ENCODE results near the gene POLL.
"Not testable (repeated sequence)": the region's sequence is repeated elsewhere in the genome, so short reads cannot be mapped to it uniquely, and the experiment has no call there.

POLL gene

DNA sequence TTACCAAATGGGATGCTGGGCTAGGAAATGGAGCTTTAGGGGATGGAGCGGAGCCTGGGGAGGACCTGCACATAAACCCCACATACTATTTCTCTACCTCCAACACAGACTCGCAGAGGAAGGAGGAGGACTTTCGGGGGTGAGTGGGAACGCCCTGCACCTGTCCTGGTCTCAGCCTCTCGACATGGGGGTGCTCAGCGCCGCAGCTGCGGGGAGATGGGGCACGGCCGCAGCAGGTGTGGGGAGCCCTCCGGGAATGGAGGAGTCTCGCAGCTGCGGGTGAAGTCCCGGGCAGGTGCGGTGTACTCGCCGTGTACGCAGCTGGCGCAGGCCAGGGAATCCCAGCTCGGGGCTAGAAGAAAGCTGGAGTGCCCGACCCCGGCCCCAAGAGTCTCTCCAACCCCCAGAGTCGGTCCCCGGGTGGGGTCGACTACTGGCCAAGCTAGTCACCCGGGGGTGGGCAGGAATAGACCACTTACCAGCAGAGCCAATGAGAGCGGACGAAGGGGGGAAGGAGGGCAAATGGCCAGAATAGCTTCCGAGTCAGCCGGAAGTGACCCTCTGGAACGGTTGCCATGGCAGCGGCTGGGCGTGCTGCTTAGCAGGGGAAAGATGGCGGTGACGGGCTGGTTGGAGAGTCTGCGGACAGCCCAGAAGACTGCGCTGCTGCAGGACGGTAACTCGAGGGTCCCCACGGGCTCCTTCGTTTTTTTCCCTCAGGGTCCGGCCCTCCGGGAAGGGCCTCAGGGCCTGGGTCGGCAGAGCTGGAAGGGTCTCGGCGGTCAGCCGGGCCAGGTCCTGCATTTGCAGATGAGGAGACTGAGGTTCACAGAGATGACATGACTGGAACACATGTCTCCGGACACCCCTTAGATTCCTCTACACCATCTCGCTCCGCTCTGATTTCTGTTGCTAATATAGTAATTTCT, at the start of gene POLL, which contains the start of gene DPCD:
POLL (minus strand) TSS at position 533 of the 929 bp plus-strand sequence. CDS start 897 bp downstream, outside the sequence.
DPCD (plus strand) TSS at position 597 of the 929 bp plus-strand sequence; CDS start at position 613, 16 bp downstream.
- Histone ChIP-seq H3K4me1 (ENCODE audit: control insufficient read depth, insufficient read depth, low read length) (peaks cover 17% of the 10 kb centered on the region), H3K9ac (ENCODE audit: low read length in 2 of 2) (peak within 1 kb of the TSS; percentile 90 to 97), H3K27ac (ENCODE audit: low read length) (peak within 1 kb of the TSS; percentile 31), H3K4me3 (ENCODE audit: low read length in 2 of 2) (peak within 1 kb of the TSS; percentile 98 to 99), H3K36me3 (ENCODE audit: control insufficient read depth in 2 of 2, insufficient read depth in 2 of 2, low read length in 2 of 2) (peaks cover 12 to 19% of the 10 kb centered on the region in 2 donors), H3K27me3 (ENCODE audit: control insufficient read depth in 1 of 2, insufficient read depth in 2 of 2, low read length in 2 of 2) (no peaks in the 10 kb centered on the region), H3K9me3 (ENCODE audit: control insufficient read depth in 2 of 2, low read length in 2 of 2) (no peaks in the 10 kb centered on the region)

DNA sequence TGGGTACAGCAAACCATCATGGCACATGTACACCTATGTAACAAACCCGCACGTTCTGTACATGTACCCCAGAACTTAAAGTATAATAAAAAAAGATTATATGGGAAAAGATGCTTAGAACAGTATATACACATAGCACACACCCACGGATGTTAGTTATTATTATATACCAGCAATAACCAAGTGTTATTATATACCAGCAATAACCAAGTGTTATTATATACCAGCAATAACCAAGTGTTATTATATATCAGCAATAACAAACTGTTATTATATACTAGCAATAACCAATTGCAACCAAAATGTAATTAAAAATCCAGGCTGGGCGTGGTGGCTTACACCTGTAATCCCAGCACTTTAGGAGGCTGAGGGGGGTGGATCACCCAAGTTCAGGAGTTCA, 45.5 kb upstream of the POLL start:
- H3K36me3 ChIP-seq (ENCODE audit: control insufficient read depth in 2 of 2, insufficient read depth in 2 of 2, low read length in 2 of 2), result not testable (repeated sequence)

GRCh38 chr10:101631821-101632475, 43.9 kb upstream of the POLL start:
- Histone ChIP-seq H3K27ac (ENCODE audit: low read length) (no peak overlapping the region), H3K4me1 (ENCODE audit: control insufficient read depth, insufficient read depth, low read length) (peaks cover 3% of the 10 kb centered on the region), H3K4me3 (ENCODE audit: low read length in 2 of 2) (no peak overlapping the region), H3K36me3 (ENCODE audit: control insufficient read depth in 2 of 2, insufficient read depth in 2 of 2, low read length in 2 of 2) (peaks cover 0 to 8% of the 10 kb centered on the region in 2 donors), H3K27me3 (ENCODE audit: control insufficient read depth in 1 of 2, insufficient read depth in 2 of 2, low read length in 2 of 2) (no peaks in the 10 kb centered on the region), H3K9ac (ENCODE audit: low read length in 2 of 2) (no peak overlapping the region), H3K9me3 (ENCODE audit: control insufficient read depth in 2 of 2, low read length in 2 of 2) (no peaks in the 10 kb centered on the region)

More for the DNA sequence above, 45.5 kb upstream of the POLL start:
- not testable (repeated sequence) for H3K27me3 ChIP-seq (ENCODE audit: control insufficient read depth in 1 of 2, insufficient read depth in 2 of 2, low read length in 2 of 2); H3K4me3 ChIP-seq (ENCODE audit: low read length in 2 of 2); H3K9me3 ChIP-seq (ENCODE audit: control insufficient read depth in 2 of 2, low read length in 2 of 2); H3K4me1 ChIP-seq (ENCODE audit: control insufficient read depth, insufficient read depth, low read length); H3K27ac ChIP-seq (ENCODE audit: low read length); H3K9ac ChIP-seq (ENCODE audit: low read length in 2 of 2)

GRCh38 chr10:101630633-101630920, 42.5 kb upstream of the POLL start:
- no peak overlapping the region for H3K27ac ChIP-seq (ENCODE audit: low read length)
- H3K4me3 ChIP-seq (ENCODE audit: low read length in 2 of 2), result no peak overlapping the region
- peaks cover 3% of the 10 kb centered on the region for H3K4me1 ChIP-seq (ENCODE audit: control insufficient read depth, insufficient read depth, low read length)
- peaks cover 0 to 8% of the 10 kb centered on the region in 2 donors for H3K36me3 ChIP-seq (ENCODE audit: control insufficient read depth in 2 of 2, insufficient read depth in 2 of 2, low read length in 2 of 2)
- H3K9ac ChIP-seq (ENCODE audit: low read length in 2 of 2), result no peak overlapping the region
- no peaks in the 10 kb centered on the region for H3K27me3 ChIP-seq (ENCODE audit: control insufficient read depth in 1 of 2, insufficient read depth in 2 of 2, low read length in 2 of 2)
- H3K9me3 ChIP-seq (ENCODE audit: control insufficient read depth in 2 of 2, low read length in 2 of 2), result no peaks in the 10 kb centered on the region

- peaks cover 2 to 10% of the 10 kb centered on the region in 2 donors for H3K36me3 ChIP-seq (ENCODE audit: control insufficient read depth in 2 of 2, insufficient read depth in 2 of 2, low read length in 2 of 2)
- H3K4me3 ChIP-seq (ENCODE audit: low read length in 2 of 2), result no peak overlapping the region
- H3K9ac ChIP-seq (ENCODE audit: low read length in 2 of 2), result no peak overlapping the region
- H3K27me3 ChIP-seq (ENCODE audit: control insufficient read depth in 1 of 2, insufficient read depth in 2 of 2, low read length in 2 of 2), result no peaks in the 10 kb centered on the region
- H3K9me3 ChIP-seq (ENCODE audit: control insufficient read depth in 2 of 2, low read length in 2 of 2), result no peaks in the 10 kb centered on the region
- peaks cover 3% of the 10 kb centered on the region for H3K4me1 ChIP-seq (ENCODE audit: control insufficient read depth, insufficient read depth, low read length)
- H3K27ac ChIP-seq (ENCODE audit: low read length), result no peak overlapping the region
Observed at GRCh38 chr10:101629837-101630632, 42.0 kb upstream of the POLL start.

DNA sequence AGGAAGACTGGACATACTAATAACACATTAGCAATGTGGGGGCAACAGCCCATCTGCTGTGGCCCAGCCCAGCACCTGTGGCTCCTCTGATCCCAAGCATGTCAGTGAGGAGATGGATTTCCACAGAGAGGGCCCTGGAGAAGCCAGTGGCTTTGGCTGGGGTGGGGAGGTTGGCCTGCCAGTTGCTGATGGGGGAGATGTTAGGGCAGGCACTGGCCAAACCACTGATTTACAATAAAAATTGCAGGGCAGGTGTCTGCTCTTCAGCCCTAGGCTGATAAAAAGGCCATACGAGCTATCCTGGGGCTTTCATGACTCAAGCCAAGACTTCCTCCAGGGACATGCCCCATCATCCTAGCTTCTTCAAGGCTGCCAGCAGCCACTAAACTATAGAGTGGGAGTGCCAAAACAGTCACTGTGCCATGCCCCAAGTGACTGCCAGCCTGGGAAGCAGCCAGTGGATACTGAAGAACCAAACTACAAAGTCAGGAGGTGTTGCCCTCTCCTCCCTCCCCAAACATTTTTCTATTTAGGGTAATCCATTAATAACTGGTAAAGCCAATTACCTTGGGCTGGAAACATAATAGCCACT, 37.9 kb upstream of the POLL start:
- Histone ChIP-seq H3K36me3 (ENCODE audit: control insufficient read depth in 2 of 2, insufficient read depth in 2 of 2, low read length in 2 of 2) (peaks cover 20 to 24% of the 10 kb centered on the region in 2 donors), H3K4me3 (ENCODE audit: low read length in 2 of 2) (no peak overlapping the region), H3K9me3 (ENCODE audit: control insufficient read depth in 2 of 2, low read length in 2 of 2) (no peaks in the 10 kb centered on the region), H3K27ac (ENCODE audit: low read length) (no peak overlapping the region), H3K27me3 (ENCODE audit: control insufficient read depth in 1 of 2, insufficient read depth in 2 of 2, low read length in 2 of 2) (no peaks in the 10 kb centered on the region), H3K4me1 (ENCODE audit: control insufficient read depth, insufficient read depth, low read length) (no peaks in the 10 kb centered on the region), H3K9ac (ENCODE audit: low read length in 2 of 2) (no peak overlapping the region)

GRCh38 chr10:101624526-101625102, 36.6 kb upstream of the POLL start:
- no peak overlapping the region for H3K9ac ChIP-seq (ENCODE audit: low read length in 2 of 2)
- H3K36me3 ChIP-seq (ENCODE audit: control insufficient read depth in 2 of 2, insufficient read depth in 2 of 2, low read length in 2 of 2), result peaks cover 23 to 28% of the 10 kb centered on the region in 2 donors

GRCh38 chr10:101623528-101623927, 35.5 kb upstream of the POLL start:
- no peak overlapping the region for H3K9ac ChIP-seq (ENCODE audit: low read length in 2 of 2)
- H3K36me3 ChIP-seq (ENCODE audit: control insufficient read depth in 2 of 2, insufficient read depth in 2 of 2, low read length in 2 of 2), result peaks cover 26 to 30% of the 10 kb centered on the region in 2 donors

More at GRCh38 chr10:101624526-101625102, 36.6 kb upstream of the POLL start:
- Histone ChIP-seq H3K27me3 (ENCODE audit: control insufficient read depth in 1 of 2, insufficient read depth in 2 of 2, low read length in 2 of 2) (no peaks in the 10 kb centered on the region), H3K27ac (ENCODE audit: low read length) (no peak overlapping the region), H3K4me1 (ENCODE audit: control insufficient read depth, insufficient read depth, low read length) (no peaks in the 10 kb centered on the region), H3K9me3 (ENCODE audit: control insufficient read depth in 2 of 2, low read length in 2 of 2) (no peaks in the 10 kb centered on the region), H3K4me3 (ENCODE audit: low read length in 2 of 2) (no peak overlapping the region)

DNA sequence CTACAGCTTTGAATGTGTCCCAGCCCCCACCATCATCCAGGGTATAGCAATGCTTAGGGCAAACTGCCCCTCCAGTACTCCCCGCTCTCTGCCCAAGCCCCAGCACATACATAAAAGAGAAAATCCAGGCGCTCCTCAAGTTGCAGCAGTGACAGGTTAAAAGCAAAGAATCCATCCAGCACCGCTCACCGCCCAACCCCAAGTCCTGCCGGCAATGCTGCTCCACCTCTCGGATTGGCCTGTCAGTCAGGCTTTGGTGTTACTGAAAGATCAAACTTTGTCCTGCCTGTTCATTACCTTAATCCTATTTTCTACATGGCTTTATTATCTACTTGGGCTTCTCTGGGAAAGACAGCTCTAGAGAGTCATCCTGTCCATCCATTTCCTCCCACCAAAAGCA, 31.9 kb upstream of the POLL start:
- peaks cover 35 to 44% of the 10 kb centered on the region in 2 donors for H3K36me3 ChIP-seq (ENCODE audit: control insufficient read depth in 2 of 2, insufficient read depth in 2 of 2, low read length in 2 of 2)
- H3K9ac ChIP-seq (ENCODE audit: low read length in 2 of 2), result no peak overlapping the region
- H3K9me3 ChIP-seq (ENCODE audit: control insufficient read depth in 2 of 2, low read length in 2 of 2), result no peaks in the 10 kb centered on the region
- no peaks in the 10 kb centered on the region for H3K4me1 ChIP-seq (ENCODE audit: control insufficient read depth, insufficient read depth, low read length)
- H3K27me3 ChIP-seq (ENCODE audit: control insufficient read depth in 1 of 2, insufficient read depth in 2 of 2, low read length in 2 of 2), result no peaks in the 10 kb centered on the region
- H3K27ac ChIP-seq (ENCODE audit: low read length), result no peak overlapping the region
- H3K4me3 ChIP-seq (ENCODE audit: low read length in 2 of 2), result no peak overlapping the region

More at GRCh38 chr10:101623528-101623927, 35.5 kb upstream of the POLL start:
- no peaks in the 10 kb centered on the region for H3K27me3 ChIP-seq (ENCODE audit: control insufficient read depth in 1 of 2, insufficient read depth in 2 of 2, low read length in 2 of 2)
- no peak overlapping the region for H3K27ac ChIP-seq (ENCODE audit: low read length)
- no peaks in the 10 kb centered on the region for H3K4me1 ChIP-seq (ENCODE audit: control insufficient read depth, insufficient read depth, low read length)
- no peaks in the 10 kb centered on the region for H3K9me3 ChIP-seq (ENCODE audit: control insufficient read depth in 2 of 2, low read length in 2 of 2)
- H3K4me3 ChIP-seq (ENCODE audit: low read length in 2 of 2), result no peak overlapping the region

DNA sequence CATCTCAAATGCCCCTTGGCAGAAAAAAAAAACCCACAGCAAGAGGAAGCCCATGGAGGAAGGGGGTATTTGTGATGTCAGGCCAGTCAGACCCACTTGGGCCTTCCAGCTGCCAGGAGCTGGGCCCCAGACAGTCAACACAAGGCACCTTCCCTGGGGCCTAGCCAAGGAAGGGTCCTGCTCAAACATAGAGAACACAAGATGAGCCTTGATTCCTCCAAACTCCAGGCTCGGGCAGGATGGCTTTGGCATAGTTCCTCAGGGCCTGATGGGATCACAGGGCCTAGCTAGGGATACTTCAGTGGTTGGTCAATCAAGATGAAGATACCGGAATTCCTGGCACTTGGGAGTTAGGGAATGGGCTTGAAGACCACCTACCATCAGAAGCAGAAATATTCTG, 30.8 kb upstream of the POLL start:
- peaks cover 30 to 35% of the 10 kb centered on the region in 2 donors for H3K36me3 ChIP-seq (ENCODE audit: control insufficient read depth in 2 of 2, insufficient read depth in 2 of 2, low read length in 2 of 2)

More for the DNA sequence above, 30.8 kb upstream of the POLL start:
- Histone ChIP-seq H3K4me1 (ENCODE audit: control insufficient read depth, insufficient read depth, low read length) (no peaks in the 10 kb centered on the region), H3K9ac (ENCODE audit: low read length in 2 of 2) (peak overlapping the region in 1 of 2 donors; percentile 21), H3K4me3 (ENCODE audit: low read length in 2 of 2) (no peak overlapping the region), H3K27me3 (ENCODE audit: control insufficient read depth in 1 of 2, insufficient read depth in 2 of 2, low read length in 2 of 2) (no peaks in the 10 kb centered on the region), H3K27ac (ENCODE audit: low read length) (no peak overlapping the region), H3K9me3 (ENCODE audit: control insufficient read depth in 2 of 2, low read length in 2 of 2) (no peaks in the 10 kb centered on the region)
